Subcutaneous adipose tissue (tissue), 4 donors: ENCODE measurements around the gene EYS. TPM values are rescaled to one million over a fixed set of nuclear protein-coding genes. Genes with fewer than 3 reads are reported as not detected.

Experiments used
- total RNA-seq, 4 donors: library from RNA; depleted of rRNA; stranded (reverse); fragments of >200 nt; gene quantifications; one replicate each; pipeline ENCODE4 v1.1.0, GENCODE V29; 2016
- TF ChIP-seq, protein P1 (sequence below): fragments of 450-650 bp; IDR thresholded peaks from one replicate; pipeline ENCODE4 v1.5.1; 2016; ENCODE audit warnings: low read depth, mild to moderate bottlenecking, control low read depth, antibody characterized with exemption, moderate library complexity

The EYS gene
- total RNA-seq, 4 donors from 2014 or later = 0.17 to 3.8 (median 0.82) TPM

- TF ChIP-seq, protein P1, sequence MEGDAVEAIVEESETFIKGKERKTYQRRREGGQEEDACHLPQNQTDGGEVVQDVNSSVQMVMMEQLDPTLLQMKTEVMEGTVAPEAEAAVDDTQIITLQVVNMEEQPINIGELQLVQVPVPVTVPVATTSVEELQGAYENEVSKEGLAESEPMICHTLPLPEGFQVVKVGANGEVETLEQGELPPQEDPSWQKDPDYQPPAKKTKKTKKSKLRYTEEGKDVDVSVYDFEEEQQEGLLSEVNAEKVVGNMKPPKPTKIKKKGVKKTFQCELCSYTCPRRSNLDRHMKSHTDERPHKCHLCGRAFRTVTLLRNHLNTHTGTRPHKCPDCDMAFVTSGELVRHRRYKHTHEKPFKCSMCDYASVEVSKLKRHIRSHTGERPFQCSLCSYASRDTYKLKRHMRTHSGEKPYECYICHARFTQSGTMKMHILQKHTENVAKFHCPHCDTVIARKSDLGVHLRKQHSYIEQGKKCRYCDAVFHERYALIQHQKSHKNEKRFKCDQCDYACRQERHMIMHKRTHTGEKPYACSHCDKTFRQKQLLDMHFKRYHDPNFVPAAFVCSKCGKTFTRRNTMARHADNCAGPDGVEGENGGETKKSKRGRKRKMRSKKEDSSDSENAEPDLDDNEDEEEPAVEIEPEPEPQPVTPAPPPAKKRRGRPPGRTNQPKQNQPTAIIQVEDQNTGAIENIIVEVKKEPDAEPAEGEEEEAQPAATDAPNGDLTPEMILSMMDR = no peak
These were observed 1440.6 kb downstream of the EYS start for GRCh38 chr6:64266351-64266821.

DNA sequence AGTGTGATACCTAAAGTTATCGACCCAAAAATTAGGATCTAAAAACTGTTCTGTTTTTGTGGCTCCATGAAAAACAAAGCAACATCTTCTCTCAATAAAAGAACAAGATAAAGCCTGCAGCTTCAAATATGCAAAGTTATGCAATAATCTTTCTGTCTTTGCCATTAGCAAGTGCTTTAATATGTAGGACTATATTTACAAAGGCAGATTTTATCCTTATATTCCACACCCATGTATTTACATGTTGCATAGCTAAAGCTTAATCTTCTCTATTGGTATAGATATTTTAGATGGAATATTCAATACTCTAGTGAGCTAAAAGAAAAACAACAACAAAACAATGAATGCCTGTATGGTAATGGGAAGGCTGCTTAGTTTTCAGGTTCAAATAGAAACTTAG, 1443.2 kb downstream of the EYS start:
- TF ChIP-seq, protein P1 = no peak

DNA sequence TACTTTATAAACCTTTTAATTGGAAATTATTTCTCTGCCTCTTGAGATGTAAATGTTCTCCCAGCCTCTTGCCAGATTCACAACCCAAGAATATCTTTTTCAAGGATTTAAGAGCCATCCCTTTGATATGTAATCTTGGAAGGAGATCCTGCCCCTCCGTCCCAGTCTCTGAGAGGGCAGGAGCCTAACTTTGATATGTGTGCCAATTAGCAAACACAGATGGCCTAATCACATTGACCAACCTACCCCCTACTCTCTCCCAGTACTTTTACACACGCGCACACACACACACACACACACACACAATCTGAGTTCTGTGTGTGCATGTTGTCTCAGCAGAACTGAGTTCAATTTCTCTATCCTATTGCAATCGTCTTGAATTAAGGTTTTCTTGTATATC, 1447.7 kb downstream of the EYS start:
- TF ChIP-seq, protein P1 = no peak

GRCh38 chr6:64258752-64259151, 1448.3 kb downstream of the EYS start:
- TF ChIP-seq, protein P1 = no peak

DNA sequence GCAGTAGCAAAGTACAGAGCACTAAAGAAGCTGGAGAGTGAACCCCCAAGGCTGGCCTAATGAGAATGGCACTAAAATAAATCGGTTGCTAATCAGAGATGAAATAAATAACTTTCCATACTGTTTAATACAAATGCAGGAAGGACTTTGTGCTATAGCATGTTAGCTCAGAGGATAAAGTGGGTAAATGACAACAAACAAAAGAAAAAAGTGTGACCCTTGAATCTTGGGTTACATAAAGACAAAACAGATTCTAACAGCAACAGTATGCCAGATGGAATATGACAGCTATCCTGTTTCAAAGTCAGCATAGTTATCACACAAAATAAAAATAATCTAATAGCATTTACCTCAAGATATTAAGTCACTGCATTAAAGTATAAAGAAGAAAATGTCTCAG, 1448.7 kb downstream of the EYS start:
- TF ChIP-seq, protein P1 = no peak

- TF ChIP-seq, protein P1 = no peak
These were observed 1449.4 kb downstream of the EYS start for GRCh38 chr6:64257586-64257985.

DNA sequence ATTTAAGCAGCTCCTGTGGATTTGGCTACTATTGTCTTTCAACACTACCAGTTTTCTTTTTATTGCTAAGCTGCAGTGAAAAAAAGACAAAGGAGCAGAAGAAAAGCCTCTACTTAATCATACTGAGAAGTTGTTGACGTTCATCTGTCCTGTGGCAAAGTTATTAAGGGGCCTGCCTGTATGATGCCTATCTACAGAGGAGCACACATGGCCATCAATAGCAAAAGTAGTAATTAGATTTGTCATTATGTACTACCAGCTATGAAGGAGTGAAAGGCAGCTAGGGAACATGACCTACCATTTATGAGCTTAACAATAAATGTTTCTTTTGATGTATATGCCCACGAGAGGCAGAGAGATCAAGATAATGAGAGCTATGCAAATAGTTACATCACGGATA, 1450.5 kb downstream of the EYS start:
- TF ChIP-seq, protein P1 = no peak
